Calu3 (cell line): ENCODE results near the gene MAN1C1. TPM values are rescaled to one million over a fixed set of nuclear protein-coding genes. Genes with fewer than 3 reads are reported as not detected.

Experiments
- BruUV-seq: library from RNA; stranded (reverse); fragments of 400-500 nt; replicated peaks from 2 replicates; lab custom pipeline; 2021; lab: Mats Ljungman, UMichigan
- CTCF ChIA-PET: fragments of 300-600 bp; sonication (Branson Sonifier 250); formaldehyde crosslinking; loops from one replicate; lab custom pipeline; 2022; ENCODE audit warnings: antibody characterized with exemption; lab: Charles Lee
- DNase-seq: peaks from one replicate; pipeline ENCODE4 v3.0.0; 2022
- H3K27ac Mint-ChIP-seq: one replicate; pipeline ENCODE4 v1.8.0; 2022; ENCODE audit warnings: mixed read lengths; ENCODE audit not compliant: unreplicated experiment
- H3K27me3 Mint-ChIP-seq: one replicate; pipeline ENCODE4 v1.8.0; 2022; ENCODE audit warnings: mixed read lengths; ENCODE audit not compliant: unreplicated experiment
- H3K36me3 Mint-ChIP-seq: one replicate; pipeline ENCODE4 v1.8.0; 2022; ENCODE audit warnings: mild to moderate bottlenecking, moderate library complexity, mixed read lengths; ENCODE audit not compliant: insufficient read depth, unreplicated experiment
- H3K4me1 Mint-ChIP-seq: one replicate; pipeline ENCODE4 v1.8.0; 2022; ENCODE audit warnings: mild to moderate bottlenecking, low read depth, mixed read lengths; ENCODE audit not compliant: unreplicated experiment
- H3K4me3 Mint-ChIP-seq: one replicate; pipeline ENCODE4 v1.8.0; 2022; ENCODE audit warnings: mild to moderate bottlenecking, low read depth, moderate library complexity, mixed read lengths; ENCODE audit not compliant: unreplicated experiment
- H3K9me3 Mint-ChIP-seq: one replicate; pipeline ENCODE4 v1.8.0; 2022; ENCODE audit warnings: low read depth, mixed read lengths; ENCODE audit not compliant: unreplicated experiment
- CTCF ChIP-seq: fragments of 200-600 bp; IDR thresholded peaks from one replicate; pipeline ENCODE4 v1.8.0; 2022; ENCODE audit warnings: antibody characterized with exemption; ENCODE audit not compliant: unreplicated experiment
- intact Hi-C: fragments of 100-400 bp; cut with micrococcal nuclease; formaldehyde crosslinking; loops from one replicate; pipeline ENCODE4 v1.10.0; 2022; ENCODE audit not compliant: unreplicated experiment
- total RNA-seq: library from RNA; stranded (reverse); gene quantifications from 2 replicates; pipeline ENCODE4 v1.2.3, GENCODE V29; 2022

The MAN1C1 gene
- total RNA-seq, 1 experiment from 2014 or later, result 0.14 TPM

DNA sequence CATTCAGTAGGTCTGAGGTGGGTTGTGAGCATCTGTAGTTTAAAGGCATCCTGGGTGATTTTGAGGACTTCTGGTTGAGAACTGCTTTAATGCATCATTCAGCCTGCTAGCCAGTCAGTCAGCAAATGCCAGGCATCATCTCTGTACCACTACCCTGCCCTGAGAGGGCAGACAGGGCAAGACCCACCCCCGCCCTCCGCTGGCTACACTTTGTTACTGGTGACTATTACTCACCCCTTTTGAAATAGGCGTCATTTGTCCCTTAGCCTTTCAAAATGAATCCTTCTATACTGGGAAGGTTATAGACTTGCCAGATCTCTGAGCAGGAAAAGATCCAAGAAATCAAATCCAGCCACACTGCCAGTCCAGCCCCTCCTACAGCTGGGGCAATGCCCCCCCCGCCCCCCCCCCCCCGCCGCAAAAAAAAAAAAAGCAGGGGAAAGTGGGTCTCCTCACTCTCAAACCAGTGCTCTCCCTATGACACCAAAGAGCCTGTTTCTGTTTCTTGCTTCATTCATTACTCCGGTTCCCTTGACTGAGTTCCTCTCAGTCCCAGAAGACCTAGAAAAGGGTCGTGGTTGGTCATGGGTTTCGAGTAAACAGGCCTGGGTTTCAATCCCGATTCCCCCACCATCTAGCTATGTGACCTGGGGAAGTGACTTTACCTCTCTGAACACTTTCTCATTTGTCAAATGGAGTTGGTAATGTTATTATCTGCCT lies 187.8 kb downstream of the MAN1C1 start:
- H3K36me3 Mint-ChIP-seq, result peaks cover 10% of the 10 kb centered on the region
- no peak for TF ChIP-seq CTCF
- no TSS peak for BruUV-seq
- H3K27ac Mint-ChIP-seq, result no peak overlapping the region
- no peaks in the 10 kb centered on the region for H3K27me3 Mint-ChIP-seq
- no peak for DNase-seq
- intact Hi-C loops, result no loop called here
- H3K4me3 Mint-ChIP-seq, result no peak overlapping the region
- H3K4me1 Mint-ChIP-seq, result no peaks in the 10 kb centered on the region
- CTCF ChIA-PET, result no interaction called here
- no peaks in the 10 kb centered on the region for H3K9me3 Mint-ChIP-seq

DNA sequence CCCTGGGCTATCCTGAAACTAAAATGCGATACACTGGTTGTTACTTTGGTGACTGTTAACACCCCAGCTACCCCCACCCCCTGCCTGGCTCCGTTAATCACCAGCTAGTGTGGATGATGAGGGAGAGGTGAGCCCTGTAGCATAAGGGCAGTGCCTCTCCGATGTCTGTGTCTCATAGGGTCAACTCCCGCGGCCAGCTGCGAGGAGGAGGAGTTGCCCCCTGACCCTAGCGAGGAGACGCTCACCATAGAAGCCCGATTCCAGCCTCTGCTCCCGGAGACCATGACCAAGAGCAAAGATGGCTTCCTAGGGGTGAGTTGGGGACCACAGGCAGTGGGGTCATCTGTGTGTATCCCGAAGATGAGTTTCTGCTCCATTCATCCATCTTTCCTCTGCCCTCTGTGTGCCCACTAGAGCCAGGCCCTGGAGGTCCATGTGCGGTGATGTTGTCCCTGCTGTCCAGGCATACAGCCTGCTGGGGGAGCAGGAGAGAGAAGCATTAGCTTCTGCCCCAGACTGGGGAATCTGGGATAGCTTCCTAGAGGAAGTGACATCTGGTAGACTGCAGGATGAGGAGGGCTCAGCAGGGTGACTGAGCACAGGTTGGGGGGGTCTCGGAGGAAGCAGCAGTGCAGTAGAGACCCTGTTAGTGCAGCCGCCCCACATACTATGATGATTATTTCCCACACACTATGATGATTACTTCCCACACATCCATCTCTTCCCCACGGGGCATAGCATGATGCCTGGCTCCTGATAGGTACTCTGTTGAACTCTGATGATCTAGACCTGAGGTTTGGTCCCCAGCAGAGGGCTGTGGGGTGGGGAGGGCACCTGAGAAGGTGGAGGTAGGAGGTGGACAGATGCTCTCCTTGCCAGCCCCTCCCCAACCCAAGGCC lies 188.6 kb downstream of the MAN1C1 start:
- intact Hi-C loops, result no loop called here

DNA sequence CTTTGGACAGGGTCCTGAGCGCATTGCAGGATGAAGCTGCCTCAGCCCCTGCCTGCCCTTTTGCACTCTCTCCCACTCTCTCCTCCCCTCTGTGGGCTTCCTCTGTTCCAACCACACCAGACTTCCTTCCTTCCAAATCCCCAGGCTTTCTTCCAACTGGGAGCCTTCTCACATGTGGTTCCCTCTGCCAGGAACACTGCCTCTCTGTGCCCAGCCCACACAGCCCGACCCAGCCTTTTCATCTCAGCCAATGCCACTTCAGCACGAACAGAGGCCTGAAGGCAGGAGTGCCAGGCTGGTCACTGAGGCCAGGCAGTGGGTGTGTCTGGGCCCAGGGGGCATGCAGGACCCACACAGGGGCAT lies 189.3 kb downstream of the MAN1C1 start:
- no peaks in the 10 kb centered on the region for H3K4me1 Mint-ChIP-seq
- no peak overlapping the region for H3K27ac Mint-ChIP-seq

More for the DNA sequence above, 188.6 kb downstream of the MAN1C1 start:
- no peaks in the 10 kb centered on the region for H3K4me1 Mint-ChIP-seq
- DNase-seq, result no peak
- peaks cover 10% of the 10 kb centered on the region for H3K36me3 Mint-ChIP-seq
- H3K27ac Mint-ChIP-seq, result no peak overlapping the region
- no peaks in the 10 kb centered on the region for H3K9me3 Mint-ChIP-seq
- no TSS peak for BruUV-seq
- CTCF ChIA-PET, result no interaction called here
- H3K4me3 Mint-ChIP-seq, result no peak overlapping the region
- TF ChIP-seq CTCF, result no peak
- H3K27me3 Mint-ChIP-seq, result no peaks in the 10 kb centered on the region

DNA sequence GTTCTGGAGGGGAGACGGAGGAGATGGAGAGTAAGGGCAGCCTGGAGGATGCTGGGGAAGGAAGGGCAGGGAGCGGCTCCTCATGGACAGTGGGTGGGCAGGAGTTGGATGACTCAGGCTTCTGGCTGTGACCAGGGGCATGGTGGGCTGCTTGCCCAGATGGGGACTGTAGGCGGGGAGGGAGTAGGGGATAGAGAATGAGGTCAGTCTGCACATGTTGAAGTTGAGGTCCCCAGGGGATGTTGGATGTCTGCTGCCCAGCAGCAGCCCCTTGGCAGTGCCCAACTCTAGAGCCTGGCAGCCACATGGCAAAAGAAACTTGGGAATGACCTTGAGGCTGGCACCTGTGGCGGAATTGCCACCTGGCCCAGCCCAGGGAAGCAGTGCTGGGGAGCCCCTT lies 189.8 kb downstream of the MAN1C1 start:
- intact Hi-C loops, result no loop called here
- TF ChIP-seq CTCF, result no peak
- no peaks in the 10 kb centered on the region for H3K4me1 Mint-ChIP-seq
- H3K27ac Mint-ChIP-seq, result no peak overlapping the region
- no peak overlapping the region for H3K4me3 Mint-ChIP-seq
- BruUV-seq, result no TSS peak
- DNase-seq, result no peak
- no peaks in the 10 kb centered on the region for H3K9me3 Mint-ChIP-seq
- peaks cover 4% of the 10 kb centered on the region for H3K36me3 Mint-ChIP-seq
- H3K27me3 Mint-ChIP-seq, result no peaks in the 10 kb centered on the region
- CTCF ChIA-PET, result no interaction called here

More for the DNA sequence above, 189.3 kb downstream of the MAN1C1 start:
- Mint-ChIP-seq H3K27me3 (no peaks in the 10 kb centered on the region), H3K4me3 (no peak overlapping the region), H3K36me3 (peaks cover 4% of the 10 kb centered on the region), H3K9me3 (no peaks in the 10 kb centered on the region)
- no peak for TF ChIP-seq CTCF
- CTCF ChIA-PET, result no interaction called here
- no peak for DNase-seq
- intact Hi-C loops, result no loop called here
- no TSS peak for BruUV-seq
